ENCODE measurements around the gene PAGR1. TPM values are rescaled to one million over a fixed set of nuclear protein-coding genes. Genes with fewer than 3 reads are reported as not detected.
"Not testable (repeated sequence)": the region's sequence is repeated elsewhere in the genome, so short reads cannot be mapped to it uniquely, and the experiment has no call there.

Gene PAGR1
- 47.6 and 48.4 TPM in 2 replicates for total RNA-seq
- long read RNA-seq, partial matches to known transcripts, result 0 of 3 reads
- long read RNA-seq, other reads (novel, unspliced or antisense), result 0 of 3 reads

- DNase-seq (ENCODE audit: low read depth, low spot score), result peak; percentile 97
- H3K36me3 Mint-ChIP-seq (ENCODE audit: low read depth), result peaks cover 11% of the 10 kb centered on the region
- H3K4me3 Mint-ChIP-seq, result peak within 1 kb of the TSS; percentile 96
- peak within 1 kb of the TSS; percentile 96 for H3K27ac Mint-ChIP-seq (ENCODE audit: unreplicated experiment)
- no peaks in the 10 kb centered on the region for H3K9me3 Mint-ChIP-seq
- H3K4me1 Mint-ChIP-seq, result peaks cover 78% of the 10 kb centered on the region
- peaks cover 9% of the 10 kb centered on the region for H3K27me3 Mint-ChIP-seq (ENCODE audit: low read depth)
- TF ChIP-seq, protein P1, sequence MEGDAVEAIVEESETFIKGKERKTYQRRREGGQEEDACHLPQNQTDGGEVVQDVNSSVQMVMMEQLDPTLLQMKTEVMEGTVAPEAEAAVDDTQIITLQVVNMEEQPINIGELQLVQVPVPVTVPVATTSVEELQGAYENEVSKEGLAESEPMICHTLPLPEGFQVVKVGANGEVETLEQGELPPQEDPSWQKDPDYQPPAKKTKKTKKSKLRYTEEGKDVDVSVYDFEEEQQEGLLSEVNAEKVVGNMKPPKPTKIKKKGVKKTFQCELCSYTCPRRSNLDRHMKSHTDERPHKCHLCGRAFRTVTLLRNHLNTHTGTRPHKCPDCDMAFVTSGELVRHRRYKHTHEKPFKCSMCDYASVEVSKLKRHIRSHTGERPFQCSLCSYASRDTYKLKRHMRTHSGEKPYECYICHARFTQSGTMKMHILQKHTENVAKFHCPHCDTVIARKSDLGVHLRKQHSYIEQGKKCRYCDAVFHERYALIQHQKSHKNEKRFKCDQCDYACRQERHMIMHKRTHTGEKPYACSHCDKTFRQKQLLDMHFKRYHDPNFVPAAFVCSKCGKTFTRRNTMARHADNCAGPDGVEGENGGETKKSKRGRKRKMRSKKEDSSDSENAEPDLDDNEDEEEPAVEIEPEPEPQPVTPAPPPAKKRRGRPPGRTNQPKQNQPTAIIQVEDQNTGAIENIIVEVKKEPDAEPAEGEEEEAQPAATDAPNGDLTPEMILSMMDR (conservative IDR thresholded peaks at IDR 0.05), result peak; percentile 94
Observed at GRCh38 chr16:29815793-29816693, at the start of gene PAGR1. Gene PAGR1, plus strand, starts transcription at chr16:29816152. Its CDS starts 374 bp downstream, at chr16:29816526.

- Mint-ChIP-seq H3K9me3 (no peaks in the 10 kb centered on the region), H3K27me3 (ENCODE audit: low read depth) (no peaks in the 10 kb centered on the region), H3K4me3 (no peak overlapping the region), H3K4me1 (no peaks in the 10 kb centered on the region), H3K36me3 (ENCODE audit: low read depth) (no peaks in the 10 kb centered on the region), H3K27ac (ENCODE audit: unreplicated experiment) (no peak overlapping the region)
- TF ChIP-seq, protein P1 (conservative IDR thresholded peaks at IDR 0.05), result no peak
- no peak for DNase-seq (ENCODE audit: low read depth, low spot score)
Observed at GRCh38 chr16:29766571-29766970, 49.4 kb upstream of the PAGR1 start.

DNA sequence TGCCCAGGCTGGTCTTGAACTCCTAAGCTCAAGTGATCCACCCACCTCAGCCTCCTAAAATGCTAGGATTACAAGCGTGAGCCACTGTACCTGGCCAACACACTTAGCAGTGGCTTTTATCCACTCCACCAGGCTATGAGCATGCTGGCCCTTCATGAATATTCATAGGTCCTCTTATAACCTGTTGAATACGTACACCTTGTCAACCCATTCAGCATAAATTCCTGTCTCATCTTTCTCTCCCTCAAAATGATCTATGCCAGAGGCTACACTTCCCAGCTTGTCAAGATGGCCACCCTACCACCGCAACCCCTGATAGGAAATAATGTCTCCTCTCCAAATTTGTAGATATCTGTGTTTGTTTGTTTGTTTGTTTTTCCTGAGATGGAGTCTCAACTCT lies 48.9 kb upstream of the PAGR1 start:
- no peaks in the 10 kb centered on the region for H3K27me3 Mint-ChIP-seq (ENCODE audit: low read depth)
- no peak overlapping the region for H3K4me3 Mint-ChIP-seq
- no peaks in the 10 kb centered on the region for H3K4me1 Mint-ChIP-seq
- TF ChIP-seq, protein P1 (conservative IDR thresholded peaks at IDR 0.05), result no peak
- H3K36me3 Mint-ChIP-seq (ENCODE audit: low read depth), result no peaks in the 10 kb centered on the region
- no peak overlapping the region for H3K27ac Mint-ChIP-seq (ENCODE audit: unreplicated experiment)
- no peaks in the 10 kb centered on the region for H3K9me3 Mint-ChIP-seq
- DNase-seq (ENCODE audit: low read depth, low spot score), result no peak

- H3K27me3 Mint-ChIP-seq (ENCODE audit: low read depth), result no peaks in the 10 kb centered on the region
- H3K36me3 Mint-ChIP-seq (ENCODE audit: low read depth), result no peaks in the 10 kb centered on the region
- no peaks in the 10 kb centered on the region for H3K9me3 Mint-ChIP-seq
- TF ChIP-seq, protein P1 (conservative IDR thresholded peaks at IDR 0.05), result no peak
- no peak overlapping the region for H3K4me3 Mint-ChIP-seq
- no peak for DNase-seq (ENCODE audit: low read depth, low spot score)
- H3K4me1 Mint-ChIP-seq, result no peaks in the 10 kb centered on the region
- H3K27ac Mint-ChIP-seq (ENCODE audit: unreplicated experiment), result no peak overlapping the region
Observed at GRCh38 chr16:29769507-29769906, 46.4 kb upstream of the PAGR1 start.

DNA sequence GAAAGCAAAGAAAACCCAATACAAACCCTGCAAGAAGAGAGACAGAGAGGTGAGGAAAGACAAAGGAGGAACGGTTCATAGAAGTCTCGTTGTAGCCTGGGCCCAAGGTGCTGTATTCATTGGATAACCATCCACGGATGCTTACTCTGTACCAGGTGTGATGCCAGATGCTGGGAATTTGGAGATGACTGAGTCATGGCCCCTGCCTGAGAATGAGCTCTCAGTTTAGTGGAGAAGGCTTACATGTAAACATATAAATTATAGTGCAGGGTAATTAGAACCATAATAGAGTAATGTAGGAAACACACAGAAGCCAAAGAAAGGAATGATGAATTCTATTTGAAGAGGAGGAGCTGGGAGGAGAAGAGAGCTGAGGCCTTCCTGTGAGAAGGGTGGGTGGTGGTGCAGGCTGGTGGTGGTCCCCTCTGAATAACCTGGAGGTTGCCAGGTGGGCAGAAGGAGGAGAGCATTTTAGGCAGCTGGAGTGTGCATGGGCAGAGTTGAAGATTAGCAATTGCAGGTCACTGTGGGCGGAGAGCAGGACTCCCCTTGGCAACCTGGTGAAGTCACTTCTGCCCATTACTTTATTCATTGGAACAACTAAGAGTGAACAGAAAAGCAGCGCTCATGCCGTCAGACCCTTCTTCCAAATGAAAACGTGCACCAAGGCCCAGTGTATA lies 45.6 kb upstream of the PAGR1 start:
- DNase-seq (ENCODE audit: low read depth, low spot score), result no peak
- no peaks in the 10 kb centered on the region for H3K4me1 Mint-ChIP-seq
- no peaks in the 10 kb centered on the region for H3K36me3 Mint-ChIP-seq (ENCODE audit: low read depth)
- H3K9me3 Mint-ChIP-seq, result no peaks in the 10 kb centered on the region
- no peak overlapping the region for H3K27ac Mint-ChIP-seq (ENCODE audit: unreplicated experiment)
- TF ChIP-seq, protein P1 (conservative IDR thresholded peaks at IDR 0.05), result no peak
- no peak overlapping the region for H3K4me3 Mint-ChIP-seq
- no peaks in the 10 kb centered on the region for H3K27me3 Mint-ChIP-seq (ENCODE audit: low read depth)

- not testable (repeated sequence) for H3K27ac Mint-ChIP-seq (ENCODE audit: unreplicated experiment); DNase-seq (ENCODE audit: low read depth, low spot score); H3K27me3 Mint-ChIP-seq (ENCODE audit: low read depth); H3K9me3 Mint-ChIP-seq; H3K36me3 Mint-ChIP-seq (ENCODE audit: low read depth); H3K4me1 Mint-ChIP-seq; H3K4me3 Mint-ChIP-seq
Observed at GRCh38 chr16:29772330-29772729, 43.6 kb upstream of the PAGR1 start.

All from neural crest cell (in vitro differentiated cells).